H7 (cell line): ENCODE data around the gene DST. TPM values are rescaled to one million over a fixed set of nuclear protein-coding genes. Genes with fewer than 3 reads are reported as not detected.
"Not testable (repeated sequence)": the region's sequence is repeated elsewhere in the genome, so short reads cannot be mapped to it uniquely, and the experiment has no call there.

Source experiments
- DNase-seq: peaks from one replicate; pipeline ENCODE4 v3.0.0; 2012
- H3K27me3 ChIP-seq: 2 replicates; pipeline ENCODE4 v1.6.0; 2011; ENCODE audit warnings: mild to moderate bottlenecking, low read length; ENCODE audit not compliant: control insufficient read depth, insufficient read depth
- H3K36me3 ChIP-seq: replicated peaks from 2 replicates; pipeline ENCODE4 v1.5.1; 2011; ENCODE audit warnings: low read length; ENCODE audit not compliant: control insufficient read depth, insufficient read depth
- H3K4me3 ChIP-seq: 2 replicates; pipeline ENCODE4 v1.5.1; 2011; ENCODE audit warnings: low read depth, mild to moderate bottlenecking, control low read depth, low read length, moderate library complexity; ENCODE audit not compliant: insufficient read depth
- total RNA-seq: library from RNA; depleted of rRNA; stranded (reverse); fragments of >200 nt; shearing (Covaris generic); gene quantifications from 2 replicates; pipeline ENCODE4 v1.2.3, GENCODE V29; 2014

Gene DST
- total RNA-seq, 1 experiment from 2014 or later, result 49.2 TPM

GRCh38 chr6:56501993-56502392 lies 140.7 kb downstream of the DST start:
- DNase-seq, result no peak
- Histone ChIP-seq H3K36me3 (peaks cover 9% of the 10 kb centered on the region), H3K27me3 (no peaks in the 10 kb centered on the region), H3K4me3 (no peak overlapping the region)

GRCh38 chr6:56499095-56499494 lies 143.6 kb downstream of the DST start:
- H3K4me3 ChIP-seq, result no peak overlapping the region
- H3K36me3 ChIP-seq, result peaks cover 7% of the 10 kb centered on the region

GRCh38 chr6:56497691-56498090 lies 145.0 kb downstream of the DST start:
- H3K27me3 ChIP-seq, result no peaks in the 10 kb centered on the region
- no peak for DNase-seq
- H3K36me3 ChIP-seq, result peaks cover 7% of the 10 kb centered on the region
- no peak overlapping the region for H3K4me3 ChIP-seq

More at GRCh38 chr6:56499095-56499494, 143.6 kb downstream of the DST start:
- H3K27me3 ChIP-seq, result no peaks in the 10 kb centered on the region
- DNase-seq, result no peak

- Histone ChIP-seq H3K4me3 (no peak overlapping the region), H3K27me3 (no peaks in the 10 kb centered on the region), H3K36me3 (peaks cover 7% of the 10 kb centered on the region)
- DNase-seq, result no peak
These were observed 145.4 kb downstream of the DST start for GRCh38 chr6:56497240-56497639.

- DNase-seq, H3K36me3 ChIP-seq: not testable (repeated sequence)
These were observed 146.0 kb downstream of the DST start for GRCh38 chr6:56496650-56497049.

GRCh38 chr6:56495654-56496053 lies 147.0 kb downstream of the DST start:
- no peak for DNase-seq
- Histone ChIP-seq H3K27me3 (no peaks in the 10 kb centered on the region), H3K4me3 (no peak overlapping the region), H3K36me3 (peaks cover 8% of the 10 kb centered on the region)

More at GRCh38 chr6:56496650-56497049, 146.0 kb downstream of the DST start:
- not testable (repeated sequence) for H3K4me3 ChIP-seq, H3K27me3 ChIP-seq

GRCh38 chr6:56491606-56492328 lies 150.9 kb downstream of the DST start:
- no peak for DNase-seq
- H3K4me3 ChIP-seq, result no peak overlapping the region
- H3K27me3 ChIP-seq, result no peaks in the 10 kb centered on the region
- peaks cover 3% of the 10 kb centered on the region for H3K36me3 ChIP-seq

GRCh38 chr6:56490993-56491392 lies 151.7 kb downstream of the DST start:
- DNase-seq, result no peak
- Histone ChIP-seq H3K36me3 (peaks cover 4% of the 10 kb centered on the region), H3K27me3 (no peaks in the 10 kb centered on the region), H3K4me3 (no peak overlapping the region)

- Histone ChIP-seq H3K27me3 (no peaks in the 10 kb centered on the region), H3K36me3 (peaks cover 6% of the 10 kb centered on the region), H3K4me3 (no peak overlapping the region)
- no peak for DNase-seq
These were observed 153.1 kb downstream of the DST start for GRCh38 chr6:56489559-56489958.

GRCh38 chr6:56488281-56488680 lies 154.4 kb downstream of the DST start:
- DNase-seq, result no peak
- H3K4me3 ChIP-seq, result no peak overlapping the region
- H3K36me3 ChIP-seq, result peaks cover 6% of the 10 kb centered on the region
- no peaks in the 10 kb centered on the region for H3K27me3 ChIP-seq

- no peak overlapping the region for H3K4me3 ChIP-seq
- no peak for DNase-seq
- no peaks in the 10 kb centered on the region for H3K27me3 ChIP-seq
- peaks cover 4% of the 10 kb centered on the region for H3K36me3 ChIP-seq
These were observed 156.0 kb downstream of the DST start for GRCh38 chr6:56486681-56487080.

- peaks cover 4% of the 10 kb centered on the region for H3K36me3 ChIP-seq
- no peak overlapping the region for H3K4me3 ChIP-seq
- H3K27me3 ChIP-seq, result no peaks in the 10 kb centered on the region
- DNase-seq, result no peak
These were observed 158.0 kb downstream of the DST start for GRCh38 chr6:56484669-56485068.

GRCh38 chr6:56483929-56484328 lies 158.8 kb downstream of the DST start:
- H3K36me3 ChIP-seq, result peaks cover 4% of the 10 kb centered on the region
- no peak for DNase-seq
- H3K4me3 ChIP-seq, result no peak overlapping the region
- no peaks in the 10 kb centered on the region for H3K27me3 ChIP-seq

- Histone ChIP-seq H3K27me3 (no peaks in the 10 kb centered on the region), H3K4me3 (no peak overlapping the region), H3K36me3 (peaks cover 3% of the 10 kb centered on the region)
- no peak for DNase-seq
These were observed 160.2 kb downstream of the DST start for GRCh38 chr6:56482525-56482924.

- Histone ChIP-seq H3K27me3 (no peaks in the 10 kb centered on the region), H3K36me3 (peaks cover 3% of the 10 kb centered on the region), H3K4me3 (no peak overlapping the region)
- DNase-seq, result no peak
These were observed 160.7 kb downstream of the DST start for GRCh38 chr6:56481957-56482356.
